Measurements from ENCODE around the gene ZNG1C. TPM values are rescaled to one million over a fixed set of nuclear protein-coding genes. Genes with fewer than 3 reads are reported as not detected.
"Not testable (repeated sequence)": the region's sequence is repeated elsewhere in the genome, so short reads cannot be mapped to it uniquely, and the experiment has no call there.

ZNG1C gene
- total RNA-seq, 1 experiment from 2014 or later = 20.6 TPM

- not testable (repeated sequence) for H3K36me3 ChIP-seq; H3K4me1 ChIP-seq (replicated peaks); DNase-seq (ENCODE audit: low read depth in 1 of 2, low spot score in 2 of 2); H3K4me3 ChIP-seq; H3K9me3 ChIP-seq (replicated peaks); H3K27me3 ChIP-seq (replicated peaks); H3K27ac ChIP-seq
Observed at GRCh38 chr9:68329106-68329505, 87.3 kb downstream of the ZNG1C start.

- H3K4me1 ChIP-seq (replicated peaks); DNase-seq (ENCODE audit: low read depth in 1 of 2, low spot score in 2 of 2); H3K9me3 ChIP-seq (replicated peaks); H3K4me3 ChIP-seq; H3K27ac ChIP-seq; H3K27me3 ChIP-seq (replicated peaks); H3K36me3 ChIP-seq: not testable (repeated sequence)
Observed at GRCh38 chr9:68330531-68331173, 88.9 kb downstream of the ZNG1C start.

- not testable (repeated sequence) for H3K36me3 ChIP-seq; H3K27me3 ChIP-seq (replicated peaks); H3K9me3 ChIP-seq (replicated peaks); H3K4me3 ChIP-seq; H3K4me1 ChIP-seq (replicated peaks); H3K27ac ChIP-seq; DNase-seq (ENCODE audit: low read depth in 1 of 2, low spot score in 2 of 2)
Observed at GRCh38 chr9:68332122-68332521, 90.3 kb downstream of the ZNG1C start.

- H3K36me3 ChIP-seq; H3K27me3 ChIP-seq (replicated peaks); H3K27ac ChIP-seq; H3K4me3 ChIP-seq; H3K4me1 ChIP-seq (replicated peaks); DNase-seq (ENCODE audit: low read depth in 1 of 2, low spot score in 2 of 2); H3K9me3 ChIP-seq (replicated peaks): not testable (repeated sequence)
Observed at GRCh38 chr9:68335935-68336334, 94.2 kb downstream of the ZNG1C start.

- H3K36me3 ChIP-seq; H3K27me3 ChIP-seq (replicated peaks); H3K9me3 ChIP-seq (replicated peaks); H3K27ac ChIP-seq; H3K4me3 ChIP-seq; H3K4me1 ChIP-seq (replicated peaks); DNase-seq (ENCODE audit: low read depth in 1 of 2, low spot score in 2 of 2): not testable (repeated sequence)
Observed at GRCh38 chr9:68336639-68337339, 95.0 kb downstream of the ZNG1C start.

GRCh38 chr9:68338000-68338399 is 96.2 kb downstream of the ZNG1C start:
- not testable (repeated sequence) for H3K9me3 ChIP-seq (replicated peaks); H3K27me3 ChIP-seq (replicated peaks); H3K4me1 ChIP-seq (replicated peaks); H3K27ac ChIP-seq; H3K4me3 ChIP-seq; DNase-seq (ENCODE audit: low read depth in 1 of 2, low spot score in 2 of 2); H3K36me3 ChIP-seq

- not testable (repeated sequence) for H3K4me3 ChIP-seq; H3K4me1 ChIP-seq (replicated peaks); H3K27me3 ChIP-seq (replicated peaks); DNase-seq (ENCODE audit: low read depth in 1 of 2, low spot score in 2 of 2); H3K27ac ChIP-seq; H3K9me3 ChIP-seq (replicated peaks); H3K36me3 ChIP-seq
Observed at GRCh38 chr9:68342265-68343025, 100.7 kb downstream of the ZNG1C start.

- not testable (repeated sequence) for DNase-seq (ENCODE audit: low read depth in 1 of 2, low spot score in 2 of 2); H3K27me3 ChIP-seq (replicated peaks); H3K4me3 ChIP-seq; H3K4me1 ChIP-seq (replicated peaks); H3K27ac ChIP-seq; H3K9me3 ChIP-seq (replicated peaks); H3K36me3 ChIP-seq
Observed at GRCh38 chr9:68343242-68343641, 101.5 kb downstream of the ZNG1C start.

GRCh38 chr9:68343992-68344391 is 102.2 kb downstream of the ZNG1C start:
- not testable (repeated sequence) for H3K4me3 ChIP-seq; DNase-seq (ENCODE audit: low read depth in 1 of 2, low spot score in 2 of 2); H3K27me3 ChIP-seq (replicated peaks); H3K27ac ChIP-seq; H3K36me3 ChIP-seq; H3K4me1 ChIP-seq (replicated peaks); H3K9me3 ChIP-seq (replicated peaks)

Other genes with a start within 250 kb of the ZNG1C start
- gene FOXD4L3, start 60.9 kb downstream of the ZNG1C start, total RNA-seq (2014; rRNA removed; shearing (Covaris generic)) = not detected in 2 replicates
- 0.03 TPM in 1 of 2 replicates, not detected in the other for gene PGM5, start 114.6 kb downstream of the ZNG1C start, total RNA-seq (2014; rRNA removed; shearing (Covaris generic))

Measured in SJSA1 (cell line).